ENCODE measurements around the gene LRRC26. TPM values are rescaled to one million over a fixed set of nuclear protein-coding genes. Genes with fewer than 3 reads are reported as not detected.
A peak's percentile ranks its signal among the peaks of the same experiment; 100 is the strongest.

Gene LRRC26
- polyA plus RNA-seq, 1 experiment, result not detected

DNA sequence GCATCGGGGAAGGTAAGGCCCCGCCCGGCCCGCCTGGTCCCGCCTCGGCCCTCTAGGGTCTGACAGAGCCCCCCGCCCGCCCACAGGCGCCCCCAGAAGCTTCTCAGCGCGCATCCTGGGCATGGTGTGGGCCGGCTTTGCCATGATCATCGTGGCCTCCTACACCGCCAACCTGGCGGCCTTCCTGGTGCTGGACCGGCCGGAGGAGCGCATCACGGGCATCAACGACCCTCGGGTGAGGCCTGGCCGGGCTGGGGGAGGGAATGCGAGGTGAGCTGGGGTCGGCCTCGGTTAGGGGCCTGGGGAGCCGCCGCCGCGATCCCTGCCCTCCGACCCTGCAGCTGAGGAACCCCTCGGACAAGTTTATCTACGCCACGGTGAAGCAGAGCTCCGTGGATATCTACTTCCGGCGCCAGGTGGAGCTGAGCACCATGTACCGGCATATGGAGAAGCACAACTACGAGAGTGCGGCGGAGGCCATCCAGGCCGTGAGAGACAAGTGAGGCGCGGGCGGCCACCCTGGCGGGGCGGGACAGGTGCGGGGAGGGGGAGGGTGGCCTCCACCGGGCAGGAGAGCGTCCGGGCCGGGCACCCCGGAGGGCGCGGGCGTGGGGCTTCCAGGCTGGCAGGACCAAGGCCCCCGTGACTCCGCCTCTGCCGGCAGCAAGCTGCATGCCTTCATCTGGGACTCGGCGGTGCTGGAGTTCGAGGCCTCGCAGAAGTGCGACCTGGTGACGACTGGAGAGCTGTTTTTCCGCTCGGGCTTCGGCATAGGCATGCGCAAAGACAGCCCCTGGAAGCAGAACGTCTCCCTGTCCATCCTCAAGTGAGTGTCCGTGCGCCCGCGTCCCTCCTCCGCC, 7.1 kb downstream of the LRRC26 start:
- Histone ChIP-seq H3K4me3 (ENCODE audit: low read depth, low read length) (peak overlapping the region; percentile 46), H3K9me3 (ENCODE audit: control insufficient read depth, insufficient read depth, low read length) (peaks cover 3% of the 10 kb centered on the region; the same call in 1 of the 2 replicates), H3K27me3 (ENCODE audit: control insufficient read depth, insufficient read depth, low read length) (peaks cover 62% of the 10 kb centered on the region), H3K27ac (ENCODE audit: low read depth, low read length) (no peak overlapping the region)
- POLR2A ChIA-PET, result no interaction called here
- DNase-seq (ENCODE audit: low read depth, low spot score), result no peak
- CTCF ChIA-PET, result no interaction called here
- TF ChIP-seq, protein P1, sequence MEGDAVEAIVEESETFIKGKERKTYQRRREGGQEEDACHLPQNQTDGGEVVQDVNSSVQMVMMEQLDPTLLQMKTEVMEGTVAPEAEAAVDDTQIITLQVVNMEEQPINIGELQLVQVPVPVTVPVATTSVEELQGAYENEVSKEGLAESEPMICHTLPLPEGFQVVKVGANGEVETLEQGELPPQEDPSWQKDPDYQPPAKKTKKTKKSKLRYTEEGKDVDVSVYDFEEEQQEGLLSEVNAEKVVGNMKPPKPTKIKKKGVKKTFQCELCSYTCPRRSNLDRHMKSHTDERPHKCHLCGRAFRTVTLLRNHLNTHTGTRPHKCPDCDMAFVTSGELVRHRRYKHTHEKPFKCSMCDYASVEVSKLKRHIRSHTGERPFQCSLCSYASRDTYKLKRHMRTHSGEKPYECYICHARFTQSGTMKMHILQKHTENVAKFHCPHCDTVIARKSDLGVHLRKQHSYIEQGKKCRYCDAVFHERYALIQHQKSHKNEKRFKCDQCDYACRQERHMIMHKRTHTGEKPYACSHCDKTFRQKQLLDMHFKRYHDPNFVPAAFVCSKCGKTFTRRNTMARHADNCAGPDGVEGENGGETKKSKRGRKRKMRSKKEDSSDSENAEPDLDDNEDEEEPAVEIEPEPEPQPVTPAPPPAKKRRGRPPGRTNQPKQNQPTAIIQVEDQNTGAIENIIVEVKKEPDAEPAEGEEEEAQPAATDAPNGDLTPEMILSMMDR (IDR thresholded peaks at IDR 0.05; ENCODE audit: low read depth, low read length), result no peak

DNA sequence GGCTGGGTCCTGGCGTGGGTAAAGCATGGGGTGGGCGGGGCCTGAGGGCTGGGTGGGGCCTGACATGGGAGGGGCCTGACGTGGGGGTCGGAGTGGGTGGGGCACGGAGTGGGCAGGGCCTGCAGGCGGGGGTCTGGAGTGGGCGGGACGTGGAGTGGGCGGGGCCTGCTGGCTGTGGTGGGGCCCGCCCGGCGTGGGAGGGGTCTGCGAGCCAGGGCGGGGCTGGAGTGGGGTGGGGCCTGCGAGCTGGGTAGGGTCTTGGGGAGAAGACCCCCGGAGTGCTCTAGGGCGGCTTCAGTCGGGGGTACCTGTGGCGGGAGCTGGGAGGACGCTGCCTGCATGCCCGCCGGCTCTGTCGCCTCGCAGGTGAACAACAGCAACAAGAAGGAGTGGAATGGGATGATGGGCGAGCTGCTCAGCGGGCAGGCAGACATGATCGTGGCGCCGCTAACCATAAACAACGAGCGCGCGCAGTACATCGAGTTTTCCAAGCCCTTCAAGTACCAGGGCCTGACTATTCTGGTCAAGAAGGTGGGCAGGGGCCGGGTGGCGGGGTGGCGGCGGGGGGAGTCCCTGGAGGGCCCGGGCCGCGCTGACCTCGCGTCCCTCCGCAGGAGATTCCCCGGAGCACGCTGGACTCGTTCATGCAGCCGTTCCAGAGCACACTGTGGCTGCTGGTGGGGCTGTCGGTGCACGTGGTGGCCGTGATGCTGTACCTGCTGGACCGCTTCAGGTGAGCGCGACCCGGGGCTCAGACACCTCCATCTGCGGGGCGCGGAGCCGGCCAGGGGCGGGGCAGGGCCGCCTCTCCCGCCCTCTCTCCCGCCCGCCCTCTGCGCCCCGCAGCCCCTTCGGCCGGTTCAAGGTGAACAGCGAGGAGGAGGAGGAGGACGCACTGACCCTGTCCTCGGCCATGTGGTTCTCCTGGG, 8.0 kb downstream of the LRRC26 start:
- no peak for DNase-seq (ENCODE audit: low read depth, low spot score)
- H3K27me3 ChIP-seq (ENCODE audit: control insufficient read depth, insufficient read depth, low read length), result peaks cover 60% of the 10 kb centered on the region
- no peak overlapping the region for H3K4me3 ChIP-seq (ENCODE audit: low read depth, low read length)

DNA sequence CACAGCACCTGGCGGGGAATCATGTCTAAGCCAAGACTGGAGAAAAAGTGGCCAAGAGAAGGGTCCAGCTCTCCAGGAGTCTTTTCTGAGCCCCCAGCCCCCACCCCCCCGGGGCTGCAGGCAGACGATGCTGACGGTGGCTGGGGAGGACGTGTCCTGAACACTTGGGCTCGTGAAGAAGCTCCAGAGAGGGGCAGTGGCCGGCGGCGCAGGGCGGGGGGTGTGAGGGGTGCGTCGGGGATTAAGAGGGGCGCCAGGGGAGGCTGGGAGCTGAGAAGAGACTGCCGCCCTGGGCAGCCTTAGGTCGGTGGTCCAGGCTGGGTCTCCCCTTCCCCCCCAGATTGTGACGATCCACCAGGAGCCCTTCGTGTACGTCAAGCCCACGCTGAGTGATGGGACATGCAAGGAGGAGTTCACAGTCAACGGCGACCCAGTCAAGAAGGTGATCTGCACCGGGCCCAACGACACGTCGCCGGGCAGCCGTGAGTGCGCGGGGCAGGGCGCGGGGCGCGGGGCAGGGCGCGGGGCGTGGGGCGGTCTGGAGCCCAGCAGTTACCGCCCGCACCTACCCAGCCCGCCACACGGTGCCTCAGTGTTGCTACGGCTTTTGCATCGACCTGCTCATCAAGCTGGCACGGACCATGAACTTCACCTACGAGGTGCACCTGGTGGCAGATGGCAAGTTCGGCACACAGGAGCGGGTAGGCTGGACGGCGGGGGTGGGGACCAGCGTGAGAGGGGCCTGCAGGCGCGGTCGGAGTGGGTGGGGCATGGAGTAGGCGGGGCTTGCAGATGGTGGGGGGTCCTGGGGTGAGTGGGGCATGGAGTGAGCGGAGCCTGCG, 8.9 kb downstream of the LRRC26 start:
- peaks cover 60% of the 10 kb centered on the region for H3K27me3 ChIP-seq (ENCODE audit: control insufficient read depth, insufficient read depth, low read length)
- DNase-seq (ENCODE audit: low read depth, low spot score), result no peak
- H3K9me3 ChIP-seq (ENCODE audit: control insufficient read depth, insufficient read depth, low read length), result peaks cover 3% of the 10 kb centered on the region; the same call in 1 of the 2 replicates
- no peak overlapping the region for H3K27ac ChIP-seq (ENCODE audit: low read depth, low read length)
- H3K4me3 ChIP-seq (ENCODE audit: low read depth, low read length), result no peak overlapping the region
- ChIA-PET CTCF (no interaction called here), POLR2A (no interaction called here)
- TF ChIP-seq, protein P1 (IDR thresholded peaks at IDR 0.05; ENCODE audit: low read depth, low read length), result no peak

More for the DNA sequence above, 8.0 kb downstream of the LRRC26 start:
- TF ChIP-seq, protein P1 (IDR thresholded peaks at IDR 0.05; ENCODE audit: low read depth, low read length), result no peak
- ChIA-PET POLR2A (no interaction called here), CTCF (no interaction called here)
- Histone ChIP-seq H3K27ac (ENCODE audit: low read depth, low read length) (no peak overlapping the region), H3K9me3 (ENCODE audit: control insufficient read depth, insufficient read depth, low read length) (peaks cover 3% of the 10 kb centered on the region; the same call in 1 of the 2 replicates)

DNA sequence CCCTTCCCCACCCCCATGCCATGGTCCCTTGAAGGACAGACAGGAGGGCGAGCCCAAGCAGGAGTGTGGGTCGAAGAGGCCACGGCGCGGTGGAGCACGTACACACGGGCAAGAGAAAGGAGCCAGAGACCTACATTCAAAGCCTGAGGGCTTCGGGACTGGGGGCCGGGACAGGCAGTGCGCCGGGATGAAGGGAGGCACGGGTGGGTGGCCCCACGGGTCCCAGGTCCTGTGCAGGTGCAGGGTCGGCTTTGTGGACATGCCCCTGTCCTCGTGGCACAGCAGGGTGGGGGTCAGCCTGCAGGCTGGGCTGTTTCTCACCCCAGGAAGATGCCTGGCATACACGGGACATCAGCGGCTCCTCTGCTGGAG, 9.8 kb downstream of the LRRC26 start:
- CTCF ChIA-PET, result no interaction called here
- peaks cover 51% of the 10 kb centered on the region for H3K27me3 ChIP-seq (ENCODE audit: control insufficient read depth, insufficient read depth, low read length)
- peaks cover 3% of the 10 kb centered on the region; the same call in 1 of the 2 replicates for H3K9me3 ChIP-seq (ENCODE audit: control insufficient read depth, insufficient read depth, low read length)
- TF ChIP-seq, protein P1 (IDR thresholded peaks at IDR 0.05; ENCODE audit: low read depth, low read length), result no peak
- H3K4me3 ChIP-seq (ENCODE audit: low read depth, low read length), result no peak overlapping the region
- no peak overlapping the region for H3K27ac ChIP-seq (ENCODE audit: low read depth, low read length)
- POLR2A ChIA-PET, result interaction anchor here (0.6 kb wide), 1 partner anchor 93 kb away, joined by 8 read pairs; no protein-coding TSS in a partner anchor
- no peak for DNase-seq (ENCODE audit: low read depth, low spot score)
